OCI-LY3 (cell line): Measurements from ENCODE around the gene R3HCC1L.

Source experiments
- H2AFZ ChIP-seq: fragments of 200-600, 300-600 bp; shearing (Covaris generic); 2 replicates; pipeline ENCODE4 v1.6.0; 2014; ENCODE audit warnings: antibody characterized with exemption, low read depth, low read length
- H3K27ac ChIP-seq: fragments of 200-600, 300-600 bp; sonication (generic); 2 replicates; pipeline ENCODE4 v1.5.1; 2014; ENCODE audit warnings: mild to moderate bottlenecking, low read length, moderate library complexity, mixed read lengths
- H3K27me3 ChIP-seq: fragments of 200-600, 300-600 bp; sonication (generic); 2 replicates; pipeline ENCODE4 v1.6.1; 2014; ENCODE audit warnings: low read depth, low read length, mixed read lengths
- H3K36me3 ChIP-seq: fragments of 200-600, 300-600 bp; sonication (generic); replicated peaks from 2 replicates; pipeline ENCODE3; 2014; ENCODE audit warnings: low read depth, low read length, mixed read lengths
- H3K4me1 ChIP-seq: fragments of 300-600, 200-600 bp; sonication (generic); 2 replicates; pipeline ENCODE4 v1.6.1; 2014; ENCODE audit warnings: low read length, mixed read lengths
- H3K4me2 ChIP-seq: fragments of 200-600, 300-600 bp; sonication (generic); 2 replicates; pipeline ENCODE4 v1.6.1; 2014; ENCODE audit warnings: low read length, mixed read lengths
- H3K4me3 ChIP-seq: fragments of 300-600, 200-600 bp; sonication (generic); 2 replicates; pipeline ENCODE4 v1.5.1; 2014; ENCODE audit warnings: antibody characterized with exemption, mild to moderate bottlenecking, low read length, moderate library complexity
- H3K79me2 ChIP-seq: fragments of 300-600, 200-600 bp; shearing (Covaris generic); 2 replicates; pipeline ENCODE4 v1.6.1; 2014; ENCODE audit warnings: mild to moderate bottlenecking, low read length, mixed read lengths
- H3K9ac ChIP-seq: fragments of 300-600, 200-600 bp; shearing (Covaris generic); 2 replicates; pipeline ENCODE4 v1.6.0; 2014; ENCODE audit warnings: mild to moderate bottlenecking, low read length, moderate library complexity
- H3K9me3 ChIP-seq: fragments of 200-600, 300-600 bp; shearing (Covaris generic); 2 replicates; pipeline ENCODE4 v1.6.1; 2014; ENCODE audit warnings: low read length, mixed read lengths; ENCODE audit not compliant: insufficient read depth
- H4K20me1 ChIP-seq: fragments of 200-600, 300-600 bp; sonication (generic); 2 replicates; pipeline ENCODE4 v1.6.1; 2016; ENCODE audit warnings: low read length, mixed read lengths; ENCODE audit not compliant: insufficient read depth
- EZH2phosphoT487 ChIP-seq: fragments of 200-600 bp; shearing (Covaris generic); IDR thresholded peaks from 2 replicates; pipeline ENCODE4 v1.6.1; 2018; ENCODE audit warnings: antibody characterized with exemption, mixed run types, low read depth
- TF ChIP-seq, protein P1 (sequence below): fragments of 200-600, 300-600 bp; sonication (generic); IDR thresholded peaks from 2 replicates; pipeline ENCODE4 v1.5.1; 2014; ENCODE audit warnings: antibody characterized with exemption, low read length, low read depth

Gene R3HCC1L

DNA sequence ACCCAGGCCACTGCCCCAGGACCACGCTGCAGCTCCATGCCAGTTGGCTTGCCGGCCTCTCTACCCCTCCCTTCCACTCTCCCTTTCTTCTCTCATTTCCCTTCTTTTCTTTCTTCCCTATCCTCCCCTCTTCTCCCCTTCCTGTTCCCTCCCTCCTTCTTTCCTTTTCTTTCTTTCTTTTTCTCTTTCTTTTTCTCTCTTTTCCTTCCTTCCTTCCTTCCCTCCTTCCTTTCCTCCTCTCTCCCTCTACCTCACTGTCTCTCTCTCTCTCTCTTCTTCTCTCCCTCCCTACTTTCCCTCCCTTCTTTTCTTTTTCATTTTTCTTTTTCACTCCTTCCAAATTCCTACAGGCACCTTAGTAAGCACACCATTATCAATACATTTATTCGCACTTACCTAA, 30.3 kb upstream of the R3HCC1L start:
- TF ChIP-seq, protein P1, sequence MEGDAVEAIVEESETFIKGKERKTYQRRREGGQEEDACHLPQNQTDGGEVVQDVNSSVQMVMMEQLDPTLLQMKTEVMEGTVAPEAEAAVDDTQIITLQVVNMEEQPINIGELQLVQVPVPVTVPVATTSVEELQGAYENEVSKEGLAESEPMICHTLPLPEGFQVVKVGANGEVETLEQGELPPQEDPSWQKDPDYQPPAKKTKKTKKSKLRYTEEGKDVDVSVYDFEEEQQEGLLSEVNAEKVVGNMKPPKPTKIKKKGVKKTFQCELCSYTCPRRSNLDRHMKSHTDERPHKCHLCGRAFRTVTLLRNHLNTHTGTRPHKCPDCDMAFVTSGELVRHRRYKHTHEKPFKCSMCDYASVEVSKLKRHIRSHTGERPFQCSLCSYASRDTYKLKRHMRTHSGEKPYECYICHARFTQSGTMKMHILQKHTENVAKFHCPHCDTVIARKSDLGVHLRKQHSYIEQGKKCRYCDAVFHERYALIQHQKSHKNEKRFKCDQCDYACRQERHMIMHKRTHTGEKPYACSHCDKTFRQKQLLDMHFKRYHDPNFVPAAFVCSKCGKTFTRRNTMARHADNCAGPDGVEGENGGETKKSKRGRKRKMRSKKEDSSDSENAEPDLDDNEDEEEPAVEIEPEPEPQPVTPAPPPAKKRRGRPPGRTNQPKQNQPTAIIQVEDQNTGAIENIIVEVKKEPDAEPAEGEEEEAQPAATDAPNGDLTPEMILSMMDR, result no peak
- TF ChIP-seq EZH2phosphoT487, result no peak
- Histone ChIP-seq H3K9ac (no peak overlapping the region), H3K27me3 (no peaks in the 10 kb centered on the region), H3K4me1 (no peaks in the 10 kb centered on the region), H3K27ac (no peak overlapping the region), H4K20me1 (no peaks in the 10 kb centered on the region), H3K79me2 (no peaks in the 10 kb centered on the region), H3K4me3 (no peak overlapping the region), H2AFZ (no peak overlapping the region), H3K9me3 (no peaks in the 10 kb centered on the region), H3K4me2 (no peak overlapping the region), H3K36me3 (no peaks in the 10 kb centered on the region)

DNA sequence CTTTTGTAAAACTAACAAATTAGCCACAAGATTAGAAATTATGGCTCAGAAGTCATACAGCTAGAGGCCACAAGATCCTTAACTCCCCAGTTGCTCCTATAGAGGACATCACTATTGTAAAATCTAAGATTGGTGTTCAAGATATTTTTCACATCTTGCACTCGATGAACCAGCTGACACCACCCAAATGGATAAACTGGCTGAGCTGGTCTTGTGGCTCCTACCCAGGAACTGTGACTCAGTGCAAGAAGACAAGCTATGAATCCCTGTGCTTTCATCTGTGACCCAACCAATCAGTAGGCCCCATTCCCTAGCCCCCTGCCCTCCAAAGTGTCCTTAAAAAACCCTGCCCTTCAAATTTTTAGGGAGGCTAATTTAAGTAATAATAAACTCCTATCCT, 27.9 kb upstream of the R3HCC1L start:
- TF ChIP-seq, protein P1, result no peak
- TF ChIP-seq EZH2phosphoT487, result no peak
- no peak overlapping the region for H3K4me3 ChIP-seq

DNA sequence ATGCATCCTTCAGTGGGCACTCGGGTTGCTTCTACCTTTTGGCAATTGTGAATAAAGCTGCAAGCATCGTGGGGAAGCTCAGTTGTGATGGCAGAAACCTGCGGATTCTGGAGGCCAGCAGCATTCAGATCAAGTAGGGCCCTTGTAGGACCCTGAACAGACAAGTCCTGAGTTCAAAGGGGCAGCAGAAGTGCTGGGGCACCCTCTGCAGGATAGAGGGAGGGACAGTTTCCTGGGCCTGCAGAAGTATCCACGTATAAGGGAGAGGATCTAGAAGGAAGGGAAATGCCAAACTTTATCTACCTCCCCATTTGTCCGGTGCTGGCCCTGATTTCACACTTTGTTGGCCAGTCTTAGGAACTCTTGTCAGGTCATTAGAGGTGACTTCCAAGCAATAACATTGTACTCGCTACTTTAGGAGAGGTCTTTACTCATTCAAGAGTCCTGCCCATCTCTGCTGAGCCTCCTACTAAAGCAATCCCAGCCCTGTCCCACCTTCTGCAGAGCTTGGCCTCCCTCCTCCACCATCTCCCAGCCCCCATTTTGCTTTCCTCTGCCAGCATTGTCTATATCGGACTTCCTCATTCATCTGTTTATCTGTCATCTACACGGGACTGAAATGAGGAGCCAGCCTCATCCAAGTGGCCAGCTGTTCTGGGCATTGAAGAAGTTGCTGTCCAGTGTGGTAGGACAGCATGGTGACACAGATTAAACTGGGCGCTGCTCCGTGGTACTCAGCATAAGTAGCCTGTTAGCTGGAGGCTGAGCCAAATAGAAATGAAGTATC, 26.6 kb upstream of the R3HCC1L start:
- no peaks in the 10 kb centered on the region for H3K36me3 ChIP-seq
- H3K27me3 ChIP-seq, result peaks cover 3% of the 10 kb centered on the region; the same call in 1 of the 2 replicates
- H2AFZ ChIP-seq, result no peak overlapping the region
- no peaks in the 10 kb centered on the region for H3K79me2 ChIP-seq
- no peaks in the 10 kb centered on the region for H4K20me1 ChIP-seq
- no peak overlapping the region for H3K27ac ChIP-seq
- no peak overlapping the region for H3K4me2 ChIP-seq
- no peak overlapping the region for H3K4me3 ChIP-seq
- no peaks in the 10 kb centered on the region for H3K9me3 ChIP-seq
- no peaks in the 10 kb centered on the region for H3K4me1 ChIP-seq
- TF ChIP-seq, protein P1, result no peak
- no peak for TF ChIP-seq EZH2phosphoT487
- no peak overlapping the region for H3K9ac ChIP-seq

More for the DNA sequence above, 27.9 kb upstream of the R3HCC1L start:
- no peaks in the 10 kb centered on the region for H3K79me2 ChIP-seq
- H3K27ac ChIP-seq, result no peak overlapping the region
- H3K9me3 ChIP-seq, result no peaks in the 10 kb centered on the region
- no peak overlapping the region for H3K4me2 ChIP-seq
- H3K27me3 ChIP-seq, result peaks cover 3% of the 10 kb centered on the region; the same call in 1 of the 2 replicates
- no peaks in the 10 kb centered on the region for H3K36me3 ChIP-seq
- H2AFZ ChIP-seq, result no peak overlapping the region
- H3K9ac ChIP-seq, result no peak overlapping the region
- H3K4me1 ChIP-seq, result no peaks in the 10 kb centered on the region
- no peaks in the 10 kb centered on the region for H4K20me1 ChIP-seq

DNA sequence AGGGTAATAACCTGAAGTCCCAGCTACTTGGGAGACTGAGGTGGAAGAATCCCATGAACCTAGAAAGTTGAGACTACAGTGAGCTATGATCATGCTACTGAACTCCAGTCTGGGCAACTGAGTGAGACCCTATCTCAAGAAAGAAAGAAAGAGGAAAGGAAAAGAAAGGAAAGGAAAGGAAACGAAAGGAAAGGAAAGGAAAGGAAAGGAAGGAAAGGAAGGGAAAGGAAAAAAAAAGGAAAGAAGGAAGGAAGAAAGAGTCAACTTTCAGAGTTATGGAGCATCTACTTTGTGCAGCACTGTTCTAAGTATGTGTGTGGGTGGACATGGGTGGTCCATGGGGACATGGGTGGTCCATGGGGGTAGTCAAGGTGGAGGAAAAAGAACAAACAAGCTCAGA, 24.1 kb upstream of the R3HCC1L start:
- Histone ChIP-seq H3K4me3 (no peak overlapping the region), H3K36me3 (no peaks in the 10 kb centered on the region), H2AFZ (no peak overlapping the region), H3K79me2 (no peaks in the 10 kb centered on the region), H3K9me3 (no peaks in the 10 kb centered on the region), H3K4me2 (no peak overlapping the region), H3K9ac (no peak overlapping the region), H4K20me1 (no peaks in the 10 kb centered on the region), H3K4me1 (no peaks in the 10 kb centered on the region), H3K27me3 (peaks cover 3% of the 10 kb centered on the region; the same call in 1 of the 2 replicates), H3K27ac (no peak overlapping the region)
- TF ChIP-seq, protein P1, result no peak
- no peak for TF ChIP-seq EZH2phosphoT487
